ENCODE measurements around the gene HK3.

The HK3 gene

GRCh38 chr5:176866707-176867310, 32.3 kb downstream of the HK3 start:
- DNase-seq = no peak

- no peak for DNase-seq
Measured at GRCh38 chr5:176865964-176866363, 33.2 kb downstream of the HK3 start.

GRCh38 chr5:176864755-176865154, 34.4 kb downstream of the HK3 start:
- DNase-seq = no peak

GRCh38 chr5:176863765-176864098, 35.4 kb downstream of the HK3 start:
- DNase-seq = no peak

- DNase-seq = no peak
Measured at GRCh38 chr5:176863041-176863764, 35.9 kb downstream of the HK3 start.

GRCh38 chr5:176862330-176862995, 36.7 kb downstream of the HK3 start:
- no peak for DNase-seq

- DNase-seq = no peak
Measured at GRCh38 chr5:176861276-176861675, 37.9 kb downstream of the HK3 start.

- DNase-seq = no peak
Measured at GRCh38 chr5:176860381-176860780, 38.8 kb downstream of the HK3 start.

GRCh38 chr5:176859916-176860315, 39.2 kb downstream of the HK3 start:
- DNase-seq = no peak

GRCh38 chr5:176857894-176858273, 41.3 kb downstream of the HK3 start:
- no peak for DNase-seq

GRCh38 chr5:176857216-176857893, 41.8 kb downstream of the HK3 start:
- no peak for DNase-seq

GRCh38 chr5:176856746-176857145, 42.4 kb downstream of the HK3 start:
- DNase-seq = no peak

GRCh38 chr5:176855598-176855997, 43.5 kb downstream of the HK3 start:
- DNase-seq = no peak

GRCh38 chr5:176854164-176854563, 45.0 kb downstream of the HK3 start:
- no peak for DNase-seq

- no peak for DNase-seq
Measured at GRCh38 chr5:176853151-176853778, 45.9 kb downstream of the HK3 start.

- DNase-seq = no peak
Measured at GRCh38 chr5:176851871-176852658, 47.1 kb downstream of the HK3 start.

- no peak for DNase-seq
Measured at GRCh38 chr5:176851380-176851779, 47.8 kb downstream of the HK3 start.

- DNase-seq = no peak
Measured at GRCh38 chr5:176850371-176851245, 48.5 kb downstream of the HK3 start.

GRCh38 chr5:176849611-176850227, 49.4 kb downstream of the HK3 start:
- DNase-seq = no peak

- DNase-seq = no peak
Measured at GRCh38 chr5:176848651-176849050, 50.5 kb downstream of the HK3 start.

- no peak for DNase-seq
Measured at GRCh38 chr5:176847726-176848290, 51.3 kb downstream of the HK3 start.

Measured in fibroblast of skin of right quadriceps (primary cell).